Uterus (tissue), 2 donors: ENCODE measurements around the gene MLPH.
A peak's percentile ranks its signal among the peaks of the same experiment; 100 is the strongest.

Experiments
- POLR2A ChIP-seq, 2 donors: fragments of 450-650 bp; IDR thresholded peaks; one replicate each; pipeline ENCODE4 v1.6.1; 2016; ENCODE audit warnings: antibody characterized with exemption in 2 of 2, mild to moderate bottlenecking in 1 of 2, moderate library complexity in 1 of 2
- TF ChIP-seq, protein P1 (sequence below), 4 experiments: fragments of 200-600 bp in 2 of 4; fragments of 450-650 bp in 2 of 4; sonication (generic) in 2 of 4; IDR thresholded peaks; one replicate each; pipeline ENCODE4 v1.5.1; 2016 to 2019; ENCODE audit warnings: antibody characterized with exemption in 4 of 4, mild to moderate bottlenecking in 2 of 4, moderate library complexity in 1 of 4

DNA sequence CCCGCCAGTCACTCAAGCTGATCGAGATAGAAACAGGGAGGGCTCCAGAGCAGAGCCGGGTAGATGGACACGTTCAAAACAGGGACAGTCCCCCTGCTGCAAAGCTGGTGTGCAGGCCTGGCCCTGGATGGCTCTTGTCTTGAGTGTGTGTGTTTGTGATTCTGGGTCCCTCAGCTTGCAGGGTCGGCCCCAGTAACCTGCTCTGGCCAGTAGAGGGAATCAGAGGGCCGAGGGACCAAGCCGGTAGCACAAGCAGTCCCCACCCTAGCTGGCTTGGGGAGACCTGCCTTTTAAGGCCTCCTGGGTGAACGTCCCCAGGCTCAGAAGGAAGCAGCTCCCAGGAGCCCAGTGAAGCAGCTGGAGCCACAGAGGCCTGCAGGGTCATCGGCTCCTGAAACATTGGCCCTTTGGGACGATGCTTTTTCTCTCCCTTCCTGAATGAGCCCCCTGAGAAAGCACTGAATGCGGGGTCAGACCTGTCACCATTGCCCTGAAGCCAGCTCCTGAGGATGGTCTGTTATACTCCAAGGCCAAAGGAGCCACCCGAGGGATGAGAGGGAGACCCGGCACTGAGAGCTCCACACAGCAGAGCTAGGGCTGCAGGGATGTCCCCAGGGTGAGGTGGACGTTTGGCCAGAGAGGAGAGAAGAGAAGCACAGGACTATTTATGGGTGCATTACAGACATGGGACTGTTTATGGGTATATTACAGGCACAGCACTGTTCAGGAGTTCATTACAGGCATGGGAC lies 15.4 kb upstream of the MLPH start:
- TF ChIP-seq, protein P1, sequence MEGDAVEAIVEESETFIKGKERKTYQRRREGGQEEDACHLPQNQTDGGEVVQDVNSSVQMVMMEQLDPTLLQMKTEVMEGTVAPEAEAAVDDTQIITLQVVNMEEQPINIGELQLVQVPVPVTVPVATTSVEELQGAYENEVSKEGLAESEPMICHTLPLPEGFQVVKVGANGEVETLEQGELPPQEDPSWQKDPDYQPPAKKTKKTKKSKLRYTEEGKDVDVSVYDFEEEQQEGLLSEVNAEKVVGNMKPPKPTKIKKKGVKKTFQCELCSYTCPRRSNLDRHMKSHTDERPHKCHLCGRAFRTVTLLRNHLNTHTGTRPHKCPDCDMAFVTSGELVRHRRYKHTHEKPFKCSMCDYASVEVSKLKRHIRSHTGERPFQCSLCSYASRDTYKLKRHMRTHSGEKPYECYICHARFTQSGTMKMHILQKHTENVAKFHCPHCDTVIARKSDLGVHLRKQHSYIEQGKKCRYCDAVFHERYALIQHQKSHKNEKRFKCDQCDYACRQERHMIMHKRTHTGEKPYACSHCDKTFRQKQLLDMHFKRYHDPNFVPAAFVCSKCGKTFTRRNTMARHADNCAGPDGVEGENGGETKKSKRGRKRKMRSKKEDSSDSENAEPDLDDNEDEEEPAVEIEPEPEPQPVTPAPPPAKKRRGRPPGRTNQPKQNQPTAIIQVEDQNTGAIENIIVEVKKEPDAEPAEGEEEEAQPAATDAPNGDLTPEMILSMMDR (IDR thresholded peaks at IDR 0.05): peak; percentile 29 to 58 (median 48)
- TF ChIP-seq POLR2A (IDR thresholded peaks at IDR 0.05): no peak
